GM21515 (cell line): Measurements from ENCODE around the gene FBXO45.
A peak's percentile ranks its signal among the peaks of the same experiment; 100 is the strongest.
"Not testable (repeated sequence)": the region's sequence is repeated elsewhere in the genome, so short reads cannot be mapped to it uniquely, and the experiment has no call there.

ENCODE experiments used
- ATAC-seq: cut with Tn5 transposase; IDR thresholded peaks from one replicate; pipeline ENCODE4 v1.9.1; 2021; ENCODE audit not compliant: unreplicated experiment

Gene FBXO45

GRCh38 chr3:196568246-196569002 lies at the start of gene FBXO45, which contains the start of gene WDR53:
FBXO45 (plus strand) TSS chr3:196568660; CDS start chr3:196568985, 325 bp downstream.
WDR53 (minus strand) TSS chr3:196568554; CDS start chr3:196561475, 7,079 bp downstream.
- ATAC-seq = peak; percentile 91

GRCh38 chr3:196518966-196519717 lies 49.3 kb upstream of the FBXO45 start:
- ATAC-seq = no peak

GRCh38 chr3:196519718-196520082 lies 48.8 kb upstream of the FBXO45 start:
- no peak for ATAC-seq

GRCh38 chr3:196521291-196521690 lies 47.2 kb upstream of the FBXO45 start:
- not testable (repeated sequence) for ATAC-seq

- ATAC-seq = no peak
Measured at GRCh38 chr3:196523841-196524240, 44.6 kb upstream of the FBXO45 start.

GRCh38 chr3:196524527-196524926 lies 43.9 kb upstream of the FBXO45 start:
- no peak for ATAC-seq

- ATAC-seq = no peak
Measured at GRCh38 chr3:196525141-196525540, 43.3 kb upstream of the FBXO45 start.

GRCh38 chr3:196528639-196529233 lies 39.7 kb upstream of the FBXO45 start:
- ATAC-seq = peak; percentile 74

GRCh38 chr3:196531418-196531817 lies 37.0 kb upstream of the FBXO45 start:
- no peak for ATAC-seq

GRCh38 chr3:196533260-196533681 lies 35.2 kb upstream of the FBXO45 start:
- no peak for ATAC-seq

- no peak for ATAC-seq
Measured at GRCh38 chr3:196537319-196537984, 31.0 kb upstream of the FBXO45 start.

- no peak for ATAC-seq
Measured at GRCh38 chr3:196541684-196542445, 26.6 kb upstream of the FBXO45 start.

GRCh38 chr3:196544491-196544992 lies 23.9 kb upstream of the FBXO45 start:
- no peak for ATAC-seq

- ATAC-seq = no peak
Measured at GRCh38 chr3:196546537-196546936, 21.9 kb upstream of the FBXO45 start.

GRCh38 chr3:196547067-196547466 lies 21.4 kb upstream of the FBXO45 start:
- no peak for ATAC-seq

GRCh38 chr3:196549312-196549711 lies 19.1 kb upstream of the FBXO45 start:
- ATAC-seq = not testable (repeated sequence)

GRCh38 chr3:196550172-196550571 lies 18.3 kb upstream of the FBXO45 start:
- ATAC-seq = not testable (repeated sequence)

GRCh38 chr3:196552253-196552652 lies 16.2 kb upstream of the FBXO45 start:
- ATAC-seq = no peak

- ATAC-seq = no peak
Measured at GRCh38 chr3:196553551-196553950, 14.9 kb upstream of the FBXO45 start.

- ATAC-seq = no peak
Measured at GRCh38 chr3:196554205-196554604, 14.3 kb upstream of the FBXO45 start.
